ENCODE data around the gene ARHGEF5. TPM values are rescaled to one million over a fixed set of nuclear protein-coding genes. Genes with fewer than 3 reads are reported as not detected.
"Not testable (repeated sequence)": the region's sequence is repeated elsewhere in the genome, so short reads cannot be mapped to it uniquely, and the experiment has no call there.

The ARHGEF5 gene
- total and polyA plus RNA-seq, 2 of the 4 experiments (the other 2 are of a cell fraction), result under 0.01 to 0.19 TPM

DNA sequence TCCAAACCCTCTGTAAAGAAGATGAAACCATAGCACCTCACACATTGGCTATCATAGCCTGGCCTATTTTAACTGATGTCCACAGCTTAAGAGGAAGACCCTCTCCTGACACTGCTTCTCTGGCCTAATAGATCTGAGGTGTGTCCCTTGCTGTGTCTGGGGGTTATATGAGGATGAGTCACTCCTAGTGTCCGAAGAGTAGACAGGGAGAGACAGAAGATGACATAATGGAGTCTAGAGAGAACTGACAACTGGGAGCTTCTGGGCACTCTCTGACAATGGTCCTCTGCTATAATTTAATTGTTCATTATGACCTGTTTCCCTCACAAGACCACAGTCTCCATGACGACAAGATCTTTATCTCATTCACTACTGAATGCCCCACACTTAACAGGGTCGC is 6.9 kb downstream of the ARHGEF5 start:
- H3K14ac ChIP-seq (replicated peaks; ENCODE audit: low read depth, low read length); H2AFZ ChIP-seq (replicated peaks; ENCODE audit: low read length, poor library complexity); in situ Hi-C loops (cut with MboI; ENCODE audit: low sequenced_read_pairs); H3K9ac ChIP-seq (ENCODE audit: low read depth, low read length); H2BK15ac ChIP-seq (ENCODE audit: low read depth, low read length); H3K4me1 ChIP-seq (ENCODE audit: control insufficient read depth, insufficient read depth, low read length); H3K9me3 ChIP-seq (ENCODE audit: control insufficient read depth, insufficient read depth, low read length); H3K4me2 ChIP-seq (ENCODE audit: low read depth, low read length); H3K36me3 ChIP-seq (ENCODE audit: control insufficient read depth, insufficient read depth, low read length); DNase-seq; dilution Hi-C loops (cut with HindIII; ENCODE audit: low sequenced_read_pairs, unreplicated experiment); H3K79me1 ChIP-seq (ENCODE audit: low read depth in 1 of 2, low read length in 2 of 2); H3K9me1 ChIP-seq (ENCODE audit: insufficient read depth, low read length); H3K27ac ChIP-seq (ENCODE audit: insufficient read depth, low read length); H4K5ac ChIP-seq (ENCODE audit: low read depth, low read length); H2BK20ac ChIP-seq (ENCODE audit: low read depth, low read length); H2AK5ac ChIP-seq (ENCODE audit: low read depth, low read length); intact Hi-C loops (cut with micrococcal nuclease); H2BK120ac ChIP-seq (ENCODE audit: low read depth, low read length); H3K4ac ChIP-seq (ENCODE audit: low read depth, low read length); H2BK5ac ChIP-seq (ENCODE audit: low read depth, low read length, poor library complexity, severe bottlenecking); H3K56ac ChIP-seq (ENCODE audit: extremely low read depth, insufficient read depth, low read length); BruUV-seq (replicated peaks); H4K8ac ChIP-seq (ENCODE audit: low read depth in 2 of 2, low read length in 2 of 2); H2AK9ac ChIP-seq (replicated peaks; ENCODE audit: low read depth, low read length, poor library complexity); CTCF ChIA-PET; POLR2A ChIA-PET (ENCODE audit: unreplicated experiment); H3K23ac ChIP-seq (ENCODE audit: low read depth, low read length); H4K20me1 ChIP-seq (ENCODE audit: insufficient read depth, low read length); H3K27me3 ChIP-seq (ENCODE audit: control insufficient read depth, insufficient read depth, low read length); H3K18ac ChIP-seq (ENCODE audit: low read depth, low read length); ATAC-seq (ENCODE audit: low read depth); H3K4me3 ChIP-seq (ENCODE audit: insufficient read depth, low read depth, low read length); H4K91ac ChIP-seq (ENCODE audit: insufficient read depth, low read depth, low read length): not testable (repeated sequence)
- WGBS, 2 experiments (ENCODE audit: extremely low coverage in 2 of 2, insufficient read length in 1 of 2), result no CpG with 5 or more reads among the region's 3 CpGs

DNA sequence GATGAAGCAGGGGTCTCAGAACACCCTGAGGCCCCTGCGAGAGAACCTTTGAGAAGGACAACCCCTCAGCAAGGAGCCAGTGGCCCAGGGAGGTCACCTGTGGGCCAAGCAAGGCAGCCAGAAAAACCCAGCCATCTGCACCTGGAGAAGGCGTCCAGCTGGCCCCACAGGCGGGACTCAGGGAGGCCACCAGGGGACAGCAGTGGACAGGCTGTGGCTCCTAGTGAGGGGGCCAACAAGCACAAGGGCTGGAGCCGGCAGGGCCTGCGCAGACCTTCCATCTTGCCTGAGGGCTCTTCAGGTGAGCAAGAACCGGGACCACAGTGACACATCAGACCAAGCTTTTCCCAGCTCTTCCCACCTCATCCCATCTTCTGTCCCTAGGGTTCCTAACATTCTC is 10.3 kb downstream of the ARHGEF5 start:
- H3K4me3 ChIP-seq (ENCODE audit: insufficient read depth, low read depth, low read length); dilution Hi-C loops (cut with HindIII; ENCODE audit: low sequenced_read_pairs, unreplicated experiment): not testable (repeated sequence)

More for the DNA sequence above, 10.3 kb downstream of the ARHGEF5 start:
- H3K23ac ChIP-seq (ENCODE audit: low read depth, low read length); H3K4ac ChIP-seq (ENCODE audit: low read depth, low read length); H3K14ac ChIP-seq (replicated peaks; ENCODE audit: low read depth, low read length); intact Hi-C loops (cut with micrococcal nuclease); H4K5ac ChIP-seq (ENCODE audit: low read depth, low read length); H3K9me1 ChIP-seq (ENCODE audit: insufficient read depth, low read length); H2AK9ac ChIP-seq (replicated peaks; ENCODE audit: low read depth, low read length, poor library complexity); H2BK15ac ChIP-seq (ENCODE audit: low read depth, low read length); H2AFZ ChIP-seq (replicated peaks; ENCODE audit: low read length, poor library complexity); in situ Hi-C loops (cut with MboI; ENCODE audit: low sequenced_read_pairs); H3K9me3 ChIP-seq (ENCODE audit: control insufficient read depth, insufficient read depth, low read length); H3K36me3 ChIP-seq (ENCODE audit: control insufficient read depth, insufficient read depth, low read length); H4K20me1 ChIP-seq (ENCODE audit: insufficient read depth, low read length); DNase-seq; H3K18ac ChIP-seq (ENCODE audit: low read depth, low read length); H3K56ac ChIP-seq (ENCODE audit: extremely low read depth, insufficient read depth, low read length); H3K27ac ChIP-seq (ENCODE audit: insufficient read depth, low read length); H2BK120ac ChIP-seq (ENCODE audit: low read depth, low read length); H3K4me1 ChIP-seq (ENCODE audit: control insufficient read depth, insufficient read depth, low read length); H3K79me1 ChIP-seq (ENCODE audit: low read depth in 1 of 2, low read length in 2 of 2); H3K9ac ChIP-seq (ENCODE audit: low read depth, low read length); H3K27me3 ChIP-seq (ENCODE audit: control insufficient read depth, insufficient read depth, low read length); H4K91ac ChIP-seq (ENCODE audit: insufficient read depth, low read depth, low read length); ATAC-seq (ENCODE audit: low read depth); BruUV-seq (replicated peaks); H2BK5ac ChIP-seq (ENCODE audit: low read depth, low read length, poor library complexity, severe bottlenecking); POLR2A ChIA-PET (ENCODE audit: unreplicated experiment); H2AK5ac ChIP-seq (ENCODE audit: low read depth, low read length); H2BK20ac ChIP-seq (ENCODE audit: low read depth, low read length); H4K8ac ChIP-seq (ENCODE audit: low read depth in 2 of 2, low read length in 2 of 2); CTCF ChIA-PET; H3K4me2 ChIP-seq (ENCODE audit: low read depth, low read length): not testable (repeated sequence)
- WGBS, 2 experiments (ENCODE audit: extremely low coverage in 2 of 2, insufficient read length in 1 of 2), result no CpG with 5 or more reads among the region's 6 CpGs

Measured in IMR-90 (cell line).